ENCODE measurements around the gene RALBP1.
"Not testable (repeated sequence)": the region's sequence is repeated elsewhere in the genome, so short reads cannot be mapped to it uniquely, and the experiment has no call there.

DNA sequence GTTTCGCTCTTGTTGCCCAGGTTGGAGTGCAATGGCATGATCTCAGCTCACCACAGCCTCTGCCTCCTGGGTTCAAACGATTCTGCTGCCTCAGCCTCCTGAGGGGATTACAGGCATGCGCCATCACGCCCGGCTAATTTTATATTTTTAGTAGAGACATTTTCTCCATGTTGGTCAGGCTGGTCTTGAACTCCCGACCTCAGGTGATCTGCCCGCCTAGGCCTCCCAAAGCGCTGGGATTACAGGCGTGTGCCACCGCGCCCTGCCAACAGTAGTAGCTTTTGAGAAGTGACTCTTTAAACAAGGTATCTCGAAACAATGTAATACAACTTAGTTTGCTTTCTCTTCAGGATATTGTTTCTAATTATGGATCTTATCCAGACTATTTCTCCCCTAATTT is 1.6 kb downstream of the RALBP1 start:
- not testable (repeated sequence) for TF ChIP-seq EP300 (IDR thresholded peaks at IDR 0.05); POLR2A (IDR thresholded peaks at IDR 0.05; ENCODE audit: low read depth); POLR2AphosphoS5 (IDR thresholded peaks at IDR 0.05)
- TF ChIP-seq, protein P1, sequence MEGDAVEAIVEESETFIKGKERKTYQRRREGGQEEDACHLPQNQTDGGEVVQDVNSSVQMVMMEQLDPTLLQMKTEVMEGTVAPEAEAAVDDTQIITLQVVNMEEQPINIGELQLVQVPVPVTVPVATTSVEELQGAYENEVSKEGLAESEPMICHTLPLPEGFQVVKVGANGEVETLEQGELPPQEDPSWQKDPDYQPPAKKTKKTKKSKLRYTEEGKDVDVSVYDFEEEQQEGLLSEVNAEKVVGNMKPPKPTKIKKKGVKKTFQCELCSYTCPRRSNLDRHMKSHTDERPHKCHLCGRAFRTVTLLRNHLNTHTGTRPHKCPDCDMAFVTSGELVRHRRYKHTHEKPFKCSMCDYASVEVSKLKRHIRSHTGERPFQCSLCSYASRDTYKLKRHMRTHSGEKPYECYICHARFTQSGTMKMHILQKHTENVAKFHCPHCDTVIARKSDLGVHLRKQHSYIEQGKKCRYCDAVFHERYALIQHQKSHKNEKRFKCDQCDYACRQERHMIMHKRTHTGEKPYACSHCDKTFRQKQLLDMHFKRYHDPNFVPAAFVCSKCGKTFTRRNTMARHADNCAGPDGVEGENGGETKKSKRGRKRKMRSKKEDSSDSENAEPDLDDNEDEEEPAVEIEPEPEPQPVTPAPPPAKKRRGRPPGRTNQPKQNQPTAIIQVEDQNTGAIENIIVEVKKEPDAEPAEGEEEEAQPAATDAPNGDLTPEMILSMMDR (IDR thresholded peaks at IDR 0.05), result not testable (repeated sequence)

Measured in esophagus muscularis mucosa (tissue), 4 donors.